Mesothelial cell of epicardium (in vitro differentiated cells): ENCODE data around the gene IL17REL. TPM values are rescaled to one million over a fixed set of nuclear protein-coding genes. Genes with fewer than 3 reads are reported as not detected.

Source experiments
- DNase-seq, 2 experiments: peaks; one replicate each; pipeline ENCODE4 v3.0.0; 2021; ENCODE audit warnings: low spot score in 2 of 2; ENCODE audit not compliant: unreplicated experiment in 2 of 2
- H3K27ac Mint-ChIP-seq: 2 replicates; pipeline ENCODE4 v1.8.0; 2021; ENCODE audit warnings: mixed read lengths
- H3K27me3 Mint-ChIP-seq: 2 replicates; pipeline ENCODE4 v1.8.0; 2021; ENCODE audit warnings: low read depth, mixed read lengths
- H3K36me3 Mint-ChIP-seq: 2 replicates; pipeline ENCODE4 v1.8.0; 2021; ENCODE audit warnings: mixed read lengths
- H3K4me1 Mint-ChIP-seq: 2 replicates; pipeline ENCODE4 v1.8.0; 2021; ENCODE audit warnings: mixed read lengths
- H3K4me3 Mint-ChIP-seq: 2 replicates; pipeline ENCODE4 v1.8.0; 2021; ENCODE audit warnings: mild to moderate bottlenecking, moderate library complexity, mixed read lengths
- H3K9me3 Mint-ChIP-seq: 2 replicates; pipeline ENCODE4 v1.8.0; 2021; ENCODE audit warnings: mixed read lengths
- CTCF ChIP-seq: fragments of 200-600 bp; sonication (generic); IDR thresholded peaks from one replicate; pipeline ENCODE4 v1.5.0; 2021; ENCODE audit warnings: antibody characterized with exemption; ENCODE audit not compliant: unreplicated experiment
- total RNA-seq: library from RNA; stranded (reverse); gene quantifications from 3 replicates; pipeline ENCODE4 v1.2.1, GENCODE V29; 2021

IL17REL gene
- total RNA-seq, 1 donor from 2014 or later, result 0.31 TPM

DNA sequence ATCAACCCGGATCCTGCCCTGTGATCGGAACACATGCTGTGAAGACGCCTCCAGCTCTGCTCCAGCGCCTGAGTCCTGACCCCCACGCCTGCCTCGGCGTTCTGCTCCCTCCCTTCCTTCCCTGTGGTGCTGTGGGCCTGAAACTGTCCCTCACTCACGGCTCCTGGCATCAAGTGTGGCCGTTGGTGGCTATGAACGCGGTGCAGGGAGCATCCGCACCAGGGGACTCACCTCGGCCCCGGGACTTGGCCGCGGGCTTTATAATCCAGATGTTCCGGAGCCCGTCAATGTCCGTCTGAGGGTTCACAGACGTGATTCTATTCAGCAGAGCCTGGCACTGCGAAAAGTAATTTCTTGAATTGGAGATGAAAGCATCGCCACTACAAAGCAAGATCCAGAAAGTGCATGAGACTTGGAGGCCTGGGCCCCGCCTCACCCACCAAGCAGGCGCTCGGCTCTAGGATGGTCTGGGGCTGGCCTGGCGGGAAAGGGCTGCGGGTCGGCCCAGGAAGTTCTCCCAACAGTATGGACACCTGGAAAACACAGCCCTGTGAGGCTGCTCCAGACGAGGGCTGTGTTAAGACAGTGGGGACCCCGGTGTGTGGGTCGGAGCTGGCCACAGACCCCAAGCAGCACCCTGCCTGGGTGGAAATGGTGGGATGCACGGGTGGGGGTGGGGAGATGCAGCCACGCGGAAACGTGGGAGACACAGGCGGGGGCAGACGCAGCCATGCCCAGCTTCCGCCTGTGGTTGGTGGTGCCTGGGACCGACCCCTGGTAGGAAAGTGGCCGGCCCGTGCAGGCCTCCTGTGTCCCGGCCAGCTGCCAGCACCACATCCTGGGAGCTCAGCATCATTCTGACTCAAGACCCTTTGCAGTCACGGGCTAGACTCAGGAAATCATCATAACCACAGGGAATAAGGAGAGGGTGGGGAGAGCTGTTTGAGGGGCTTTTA is 21.8 kb upstream of the IL17REL start:
- no peak for DNase-seq
- no peak for TF ChIP-seq CTCF
- H3K9me3 Mint-ChIP-seq, result peaks cover 13% of the 10 kb centered on the region
- no peaks in the 10 kb centered on the region for H3K36me3 Mint-ChIP-seq
- no peak overlapping the region for H3K4me3 Mint-ChIP-seq
- no peak overlapping the region for H3K27ac Mint-ChIP-seq
- peaks cover 21% of the 10 kb centered on the region for H3K27me3 Mint-ChIP-seq
- H3K4me1 Mint-ChIP-seq, result no peaks in the 10 kb centered on the region

- TF ChIP-seq CTCF, result no peak
- DNase-seq, result no peak
- no peaks in the 10 kb centered on the region for H3K36me3 Mint-ChIP-seq
- no peak overlapping the region for H3K4me3 Mint-ChIP-seq
- peaks cover 5% of the 10 kb centered on the region for H3K9me3 Mint-ChIP-seq
- peaks cover 26% of the 10 kb centered on the region for H3K27me3 Mint-ChIP-seq
- no peaks in the 10 kb centered on the region for H3K4me1 Mint-ChIP-seq
- no peak overlapping the region for H3K27ac Mint-ChIP-seq
These were observed 20.5 kb upstream of the IL17REL start for GRCh38 chr22:50032941-50033601.

GRCh38 chr22:50032109-50032871 is 19.7 kb upstream of the IL17REL start:
- H3K4me1 Mint-ChIP-seq, result no peaks in the 10 kb centered on the region
- H3K4me3 Mint-ChIP-seq, result no peak overlapping the region
- no peaks in the 10 kb centered on the region for H3K36me3 Mint-ChIP-seq
- no peaks in the 10 kb centered on the region for H3K9me3 Mint-ChIP-seq
- no peak for DNase-seq
- H3K27me3 Mint-ChIP-seq, result peaks cover 34% of the 10 kb centered on the region
- no peak overlapping the region for H3K27ac Mint-ChIP-seq
- TF ChIP-seq CTCF, result no peak

GRCh38 chr22:50031189-50032091 is 18.9 kb upstream of the IL17REL start:
- Mint-ChIP-seq H3K4me1 (no peaks in the 10 kb centered on the region), H3K4me3 (no peak overlapping the region), H3K9me3 (no peaks in the 10 kb centered on the region), H3K27me3 (peaks cover 39% of the 10 kb centered on the region), H3K27ac (no peak overlapping the region), H3K36me3 (no peaks in the 10 kb centered on the region)
- TF ChIP-seq CTCF, result no peak
- DNase-seq, result no peak
